ENCODE measurements around the gene CCDC97.

The CCDC97 gene

GRCh38 chr19:41320568-41320967 lies 10.6 kb downstream of the CCDC97 start:
- no peak for DNase-seq

GRCh38 chr19:41321204-41321599 lies 11.2 kb downstream of the CCDC97 start:
- DNase-seq: no peak

- DNase-seq: no peak
Observed at GRCh38 chr19:41321600-41322270, 11.8 kb downstream of the CCDC97 start.

GRCh38 chr19:41322451-41322850 lies 12.5 kb downstream of the CCDC97 start:
- DNase-seq: no peak

- DNase-seq: no peak
Observed at GRCh38 chr19:41323023-41323422, 13.1 kb downstream of the CCDC97 start.

- DNase-seq: no peak
Observed at GRCh38 chr19:41323430-41324125, 13.6 kb downstream of the CCDC97 start.

- no peak for DNase-seq
Observed at GRCh38 chr19:41324231-41324702, 14.3 kb downstream of the CCDC97 start.

- DNase-seq: no peak
Observed at GRCh38 chr19:41324921-41325639, 15.1 kb downstream of the CCDC97 start.

- DNase-seq: no peak
Observed at GRCh38 chr19:41325640-41325946, 15.6 kb downstream of the CCDC97 start.

- DNase-seq: no peak
Observed at GRCh38 chr19:41325947-41326706, 16.2 kb downstream of the CCDC97 start.

GRCh38 chr19:41327076-41327575 lies 17.2 kb downstream of the CCDC97 start:
- no peak for DNase-seq

- peak; percentile 93 for DNase-seq
Observed at GRCh38 chr19:41327576-41328156, 17.7 kb downstream of the CCDC97 start.

GRCh38 chr19:41328157-41328841 lies 18.3 kb downstream of the CCDC97 start:
- peak; percentile 70 for DNase-seq

GRCh38 chr19:41328842-41329225 lies 18.9 kb downstream of the CCDC97 start:
- DNase-seq: no peak

GRCh38 chr19:41330481-41330880 lies 20.5 kb downstream of the CCDC97 start:
- no peak for DNase-seq

GRCh38 chr19:41330946-41331678 lies 21.1 kb downstream of the CCDC97 start:
- DNase-seq: no peak

GRCh38 chr19:41332000-41332399 lies 22.0 kb downstream of the CCDC97 start:
- no peak for DNase-seq

- DNase-seq: no peak
Observed at GRCh38 chr19:41332468-41332867, 22.5 kb downstream of the CCDC97 start.

- no peak for DNase-seq
Observed at GRCh38 chr19:41334793-41335192, 24.8 kb downstream of the CCDC97 start.

GRCh38 chr19:41335467-41335866 lies 25.5 kb downstream of the CCDC97 start:
- no peak for DNase-seq

- no peak for DNase-seq
Observed at GRCh38 chr19:41339936-41340335, 30.0 kb downstream of the CCDC97 start.
